GM19328 (cell line): ENCODE results near the gene RXFP3.

Experiments
- ATAC-seq: cut with Tn5 transposase; IDR thresholded peaks from one replicate; pipeline ENCODE4 v1.9.1; 2021; ENCODE audit warnings: mild to moderate bottlenecking, moderate library complexity; ENCODE audit not compliant: unreplicated experiment

The RXFP3 gene

GRCh38 chr5:33976307-33976706 is 40.1 kb downstream of the RXFP3 start:
- no peak for ATAC-seq

- ATAC-seq, result no peak
Measured at GRCh38 chr5:33978306-33978705, 42.1 kb downstream of the RXFP3 start.

GRCh38 chr5:33980030-33980429 is 43.8 kb downstream of the RXFP3 start:
- ATAC-seq, result no peak

GRCh38 chr5:33981408-33982162 is 45.4 kb downstream of the RXFP3 start:
- ATAC-seq, result no peak

- ATAC-seq, result no peak
Measured at GRCh38 chr5:33984178-33984577, 48.0 kb downstream of the RXFP3 start.

GRCh38 chr5:33984671-33985124 is 48.5 kb downstream of the RXFP3 start, which contains the start of gene SLC45A2:
Gene SLC45A2 (minus strand): TSS chr5:33984693. CDS start chr5:33984583, 110 bp downstream.
- ATAC-seq, result no peak

- ATAC-seq, result no peak
Measured at GRCh38 chr5:33985447-33985846, 49.3 kb downstream of the RXFP3 start.
